ENCODE results near the gene IFITM5.
A peak's percentile ranks its signal among the peaks of the same experiment; 100 is the strongest.
"Not testable (repeated sequence)": the region's sequence is repeated elsewhere in the genome, so short reads cannot be mapped to it uniquely, and the experiment has no call there.

The IFITM5 gene

GRCh38 chr11:326842-327580, 27.7 kb upstream of the IFITM5 start:
- Histone ChIP-seq H3K4me3 (ENCODE audit: low read depth, low read length) (no peak overlapping the region), H3K9ac (ENCODE audit: low read depth, low read length) (no peak overlapping the region), H3K36me3 (ENCODE audit: control insufficient read depth, insufficient read depth, low read length) (no peaks in the 10 kb centered on the region), H3K27me3 (ENCODE audit: control insufficient read depth, insufficient read depth, low read length) (no peaks in the 10 kb centered on the region), H3K27ac (ENCODE audit: low read depth, low read length) (no peak overlapping the region), H3K9me3 (ENCODE audit: control insufficient read depth, insufficient read depth, low read length) (no peaks in the 10 kb centered on the region), H3K4me1 (ENCODE audit: control insufficient read depth, insufficient read depth, low read length) (peaks cover 10% of the 10 kb centered on the region)

GRCh38 chr11:326592-326841, 27.2 kb upstream of the IFITM5 start:
- Histone ChIP-seq H3K27me3 (ENCODE audit: control insufficient read depth, insufficient read depth, low read length) (no peaks in the 10 kb centered on the region), H3K4me3 (ENCODE audit: low read depth, low read length) (no peak overlapping the region), H3K4me1 (ENCODE audit: control insufficient read depth, insufficient read depth, low read length) (peaks cover 10% of the 10 kb centered on the region), H3K27ac (ENCODE audit: low read depth, low read length) (no peak overlapping the region), H3K9ac (ENCODE audit: low read depth, low read length) (no peak overlapping the region), H3K9me3 (ENCODE audit: control insufficient read depth, insufficient read depth, low read length) (no peaks in the 10 kb centered on the region), H3K36me3 (ENCODE audit: control insufficient read depth, insufficient read depth, low read length) (no peaks in the 10 kb centered on the region)

GRCh38 chr11:325796-326591, 26.7 kb upstream of the IFITM5 start:
- H3K4me3 ChIP-seq (ENCODE audit: low read depth, low read length) = no peak overlapping the region
- no peaks in the 10 kb centered on the region for H3K36me3 ChIP-seq (ENCODE audit: control insufficient read depth, insufficient read depth, low read length)
- no peaks in the 10 kb centered on the region for H3K27me3 ChIP-seq (ENCODE audit: control insufficient read depth, insufficient read depth, low read length)
- no peak overlapping the region for H3K27ac ChIP-seq (ENCODE audit: low read depth, low read length)
- H3K4me1 ChIP-seq (ENCODE audit: control insufficient read depth, insufficient read depth, low read length) = peaks cover 10% of the 10 kb centered on the region
- H3K9me3 ChIP-seq (ENCODE audit: control insufficient read depth, insufficient read depth, low read length) = no peaks in the 10 kb centered on the region
- H3K9ac ChIP-seq (ENCODE audit: low read depth, low read length) = no peak overlapping the region

- H3K27ac ChIP-seq (ENCODE audit: low read depth, low read length); H3K4me3 ChIP-seq (ENCODE audit: low read depth, low read length); H3K36me3 ChIP-seq (ENCODE audit: control insufficient read depth, insufficient read depth, low read length); H3K9me3 ChIP-seq (ENCODE audit: control insufficient read depth, insufficient read depth, low read length); H3K27me3 ChIP-seq (ENCODE audit: control insufficient read depth, insufficient read depth, low read length); H3K9ac ChIP-seq (ENCODE audit: low read depth, low read length): not testable (repeated sequence)
- peaks cover 13% of the 10 kb centered on the region for H3K4me1 ChIP-seq (ENCODE audit: control insufficient read depth, insufficient read depth, low read length)
Measured at GRCh38 chr11:324593-325517, 25.5 kb upstream of the IFITM5 start.

- no peaks in the 10 kb centered on the region for H3K9me3 ChIP-seq (ENCODE audit: control insufficient read depth, insufficient read depth, low read length)
- H3K27ac ChIP-seq (ENCODE audit: low read depth, low read length) = no peak overlapping the region
- H3K9ac ChIP-seq (ENCODE audit: low read depth, low read length) = no peak overlapping the region
- no peaks in the 10 kb centered on the region for H3K36me3 ChIP-seq (ENCODE audit: control insufficient read depth, insufficient read depth, low read length)
- H3K4me1 ChIP-seq (ENCODE audit: control insufficient read depth, insufficient read depth, low read length) = peaks cover 17% of the 10 kb centered on the region
- no peaks in the 10 kb centered on the region for H3K27me3 ChIP-seq (ENCODE audit: control insufficient read depth, insufficient read depth, low read length)
- no peak overlapping the region for H3K4me3 ChIP-seq (ENCODE audit: low read depth, low read length)
Measured at GRCh38 chr11:324156-324555, 24.8 kb upstream of the IFITM5 start.

GRCh38 chr11:319888-320273, 20.6 kb upstream of the IFITM5 start:
- H3K9me3 ChIP-seq (ENCODE audit: control insufficient read depth, insufficient read depth, low read length); H3K27me3 ChIP-seq (ENCODE audit: control insufficient read depth, insufficient read depth, low read length); H3K27ac ChIP-seq (ENCODE audit: low read depth, low read length); H3K9ac ChIP-seq (ENCODE audit: low read depth, low read length); H3K36me3 ChIP-seq (ENCODE audit: control insufficient read depth, insufficient read depth, low read length): not testable (repeated sequence)
- Histone ChIP-seq H3K4me3 (ENCODE audit: low read depth, low read length) (peak overlapping the region; percentile 83; the same call in 1 of the 2 replicates), H3K4me1 (ENCODE audit: control insufficient read depth, insufficient read depth, low read length) (peaks cover 37% of the 10 kb centered on the region)

GRCh38 chr11:319121-319887, 20.0 kb upstream of the IFITM5 start:
- not testable (repeated sequence) for H3K9ac ChIP-seq (ENCODE audit: low read depth, low read length); H3K9me3 ChIP-seq (ENCODE audit: control insufficient read depth, insufficient read depth, low read length); H3K27ac ChIP-seq (ENCODE audit: low read depth, low read length); H3K36me3 ChIP-seq (ENCODE audit: control insufficient read depth, insufficient read depth, low read length); H3K27me3 ChIP-seq (ENCODE audit: control insufficient read depth, insufficient read depth, low read length)
- Histone ChIP-seq H3K4me1 (ENCODE audit: control insufficient read depth, insufficient read depth, low read length) (peaks cover 32% of the 10 kb centered on the region), H3K4me3 (ENCODE audit: low read depth, low read length) (peak overlapping the region; percentile 83)

GRCh38 chr11:318405-319120, 19.2 kb upstream of the IFITM5 start:
- H3K4me3 ChIP-seq (ENCODE audit: low read depth, low read length) = peak overlapping the region; percentile 29; the same call in 1 of the 2 replicates
- not testable (repeated sequence) for H3K9ac ChIP-seq (ENCODE audit: low read depth, low read length); H3K36me3 ChIP-seq (ENCODE audit: control insufficient read depth, insufficient read depth, low read length); H3K27ac ChIP-seq (ENCODE audit: low read depth, low read length); H3K27me3 ChIP-seq (ENCODE audit: control insufficient read depth, insufficient read depth, low read length); H3K9me3 ChIP-seq (ENCODE audit: control insufficient read depth, insufficient read depth, low read length)
- peaks cover 31% of the 10 kb centered on the region for H3K4me1 ChIP-seq (ENCODE audit: control insufficient read depth, insufficient read depth, low read length)

GRCh38 chr11:317668-318404, 18.5 kb upstream of the IFITM5 start:
- H3K27me3 ChIP-seq (ENCODE audit: control insufficient read depth, insufficient read depth, low read length); H3K36me3 ChIP-seq (ENCODE audit: control insufficient read depth, insufficient read depth, low read length); H3K9me3 ChIP-seq (ENCODE audit: control insufficient read depth, insufficient read depth, low read length): not testable (repeated sequence)
- Histone ChIP-seq H3K9ac (ENCODE audit: low read depth, low read length) (peak overlapping the region; percentile 6; the same call in 1 of the 2 replicates), H3K4me1 (ENCODE audit: control insufficient read depth, insufficient read depth, low read length) (peaks cover 39% of the 10 kb centered on the region), H3K27ac (ENCODE audit: low read depth, low read length) (peak overlapping the region; percentile 95), H3K4me3 (ENCODE audit: low read depth, low read length) (peak overlapping the region; percentile 86)
